Tibial nerve (tissue), 4 donors: Measurements from ENCODE around the gene CAMK1D.

Experiments used
- CTCF ChIP-seq, 5 experiments: fragments of 200-600 bp in 3 of 5; fragments of 450-650 bp in 2 of 5; sonication (generic) in 3 of 5; IDR thresholded peaks; one replicate each; pipeline ENCODE4 v1.5.1; 2016 to 2019; ENCODE audit warnings: antibody characterized with exemption in 5 of 5, mild to moderate bottlenecking in 3 of 5, moderate library complexity in 2 of 5
- EP300 ChIP-seq, 2 donors: sonication (generic); formaldehyde crosslinking; IDR thresholded peaks; one replicate each; pipeline ENCODE4 v1.6.1; 2017; ENCODE audit warnings: antibody characterized with exemption in 2 of 2, mild to moderate bottlenecking in 1 of 2
- POLR2A ChIP-seq, 2 donors: fragments of 450-650 bp; IDR thresholded peaks; one replicate each; pipeline ENCODE4 v1.6.1; 2017; ENCODE audit warnings: antibody characterized with exemption in 2 of 2, mild to moderate bottlenecking in 2 of 2, moderate library complexity in 2 of 2

- TF ChIP-seq CTCF (IDR thresholded peaks at IDR 0.05), result no peak
- no peak for TF ChIP-seq POLR2A (IDR thresholded peaks at IDR 0.05)
- TF ChIP-seq EP300 (IDR thresholded peaks at IDR 0.05), result no peak
Measured at GRCh38 chr10:12597788-12598765, 248.7 kb downstream of the CAMK1D start.
